ELF-1 (cell line): Measurements from ENCODE around the gene CDK5RAP1.

ENCODE experiments used
- DNase-seq: peaks from one replicate; pipeline ENCODE4 v3.0.0-alpha.2; 2016; ENCODE audit warnings: low read depth, low spot score

CDK5RAP1 gene

GRCh38 chr20:33334111-33334510 is 67.2 kb downstream of the CDK5RAP1 start:
- DNase-seq = no peak

GRCh38 chr20:33333616-33334015 is 67.7 kb downstream of the CDK5RAP1 start:
- no peak for DNase-seq

GRCh38 chr20:33332905-33333456 is 68.3 kb downstream of the CDK5RAP1 start:
- no peak for DNase-seq

- DNase-seq = no peak
These were observed 72.9 kb downstream of the CDK5RAP1 start for GRCh38 chr20:33328157-33329137.

- DNase-seq = no peak
These were observed 76.0 kb downstream of the CDK5RAP1 start for GRCh38 chr20:33325350-33325749.

- no peak for DNase-seq
These were observed 78.1 kb downstream of the CDK5RAP1 start for GRCh38 chr20:33323236-33323635.

GRCh38 chr20:33322456-33322855 is 78.9 kb downstream of the CDK5RAP1 start:
- no peak for DNase-seq

GRCh38 chr20:33320006-33320405 is 81.3 kb downstream of the CDK5RAP1 start:
- no peak for DNase-seq

GRCh38 chr20:33318096-33318429 is 83.3 kb downstream of the CDK5RAP1 start:
- DNase-seq = peak; percentile 31

- no peak for DNase-seq
These were observed 83.8 kb downstream of the CDK5RAP1 start for GRCh38 chr20:33317424-33318095.

- DNase-seq = no peak
These were observed 84.4 kb downstream of the CDK5RAP1 start for GRCh38 chr20:33316958-33317357.

GRCh38 chr20:33316343-33316742 is 85.0 kb downstream of the CDK5RAP1 start:
- DNase-seq = no peak

- no peak for DNase-seq
These were observed 87.5 kb downstream of the CDK5RAP1 start for GRCh38 chr20:33313686-33314314.

GRCh38 chr20:33312583-33312982 is 88.7 kb downstream of the CDK5RAP1 start:
- DNase-seq = no peak

- DNase-seq = no peak
These were observed 89.3 kb downstream of the CDK5RAP1 start for GRCh38 chr20:33311996-33312395.

- DNase-seq = no peak
These were observed 90.3 kb downstream of the CDK5RAP1 start for GRCh38 chr20:33311011-33311410.

- DNase-seq = no peak
These were observed 90.9 kb downstream of the CDK5RAP1 start for GRCh38 chr20:33310327-33310899.

- DNase-seq = no peak
These were observed 91.7 kb downstream of the CDK5RAP1 start for GRCh38 chr20:33309631-33310030.
